Retina (tissue), 1 donor: Measurements from ENCODE around the gene MTREX.
"Not testable (repeated sequence)": the region's sequence is repeated elsewhere in the genome, so short reads cannot be mapped to it uniquely, and the experiment has no call there.

ENCODE experiments used
- DNase-seq: peaks from one replicate; pipeline ENCODE4 v3.0.0-alpha.2; 2016

Gene MTREX

DNA sequence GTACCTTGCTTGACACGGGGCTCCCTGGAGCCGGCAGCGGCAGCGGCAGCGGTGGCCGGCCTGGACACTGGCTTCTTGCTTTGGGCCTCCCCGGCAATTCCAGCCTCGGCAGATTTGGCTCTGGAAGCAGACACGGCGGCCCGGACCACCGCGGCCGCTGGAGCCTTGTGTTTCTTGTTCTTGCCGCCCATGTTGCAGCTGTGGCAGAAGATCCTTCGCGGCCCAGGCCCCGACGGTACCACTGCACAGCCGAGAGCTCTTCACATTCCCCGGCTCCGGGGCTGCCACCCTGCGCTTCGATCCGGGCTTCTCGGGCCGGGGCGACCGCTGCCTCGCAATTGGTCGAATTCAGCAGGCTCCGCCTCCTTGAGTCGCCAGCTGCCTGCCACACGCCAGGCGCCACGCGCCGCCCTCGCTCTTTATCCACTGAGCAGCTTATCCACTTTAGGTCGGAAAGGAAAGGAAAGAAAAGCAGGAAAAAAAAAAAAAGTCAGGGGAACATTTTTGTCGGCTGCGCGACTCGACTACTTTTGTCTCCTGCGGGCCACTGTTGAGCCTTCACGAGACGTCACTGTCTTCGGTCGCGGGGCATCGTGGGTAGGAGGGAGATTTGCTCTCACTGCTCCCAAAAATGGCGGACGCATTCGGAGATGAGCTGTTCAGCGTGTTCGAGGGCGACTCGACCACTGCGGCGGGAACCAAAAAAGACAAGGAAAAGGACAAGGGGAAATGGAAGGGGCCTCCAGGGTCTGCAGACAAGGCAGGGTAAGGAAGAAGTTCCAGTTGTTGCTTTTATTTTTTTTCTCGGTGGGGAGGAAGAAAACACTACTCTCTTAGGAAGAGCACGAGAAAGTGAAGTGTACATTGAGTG lies at the start of gene MTREX, which contains the start of gene DHX29:
Gene MTREX (plus strand): TSS at position 607 of the 871 bp plus-strand sequence. CDS start 25 bp downstream, at position 632.
Gene DHX29 (minus strand): TSS at position 312 of the 871 bp plus-strand sequence. CDS start 121 bp downstream, at position 191.
- peak; percentile 99 for DNase-seq

DNA sequence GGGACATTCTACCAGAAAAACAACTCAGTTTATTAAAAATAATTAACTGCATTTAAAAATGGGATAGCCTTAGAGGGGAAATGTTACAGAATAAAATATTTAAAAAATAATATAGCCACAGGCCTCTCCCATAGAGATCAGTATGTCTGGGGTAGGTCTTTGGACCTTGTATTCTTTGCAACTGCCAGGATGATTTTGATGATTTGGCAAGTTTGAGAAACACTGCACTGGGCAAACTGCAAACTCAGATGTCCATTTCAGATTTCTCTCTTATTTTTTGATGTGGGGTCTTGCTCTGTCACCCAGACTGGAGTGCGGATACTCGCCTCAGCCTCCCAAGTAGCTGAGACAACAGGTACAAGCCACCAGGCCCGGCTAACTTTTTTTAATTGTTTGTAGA lies 49.5 kb upstream of the MTREX start:
- DNase-seq: no peak

DNA sequence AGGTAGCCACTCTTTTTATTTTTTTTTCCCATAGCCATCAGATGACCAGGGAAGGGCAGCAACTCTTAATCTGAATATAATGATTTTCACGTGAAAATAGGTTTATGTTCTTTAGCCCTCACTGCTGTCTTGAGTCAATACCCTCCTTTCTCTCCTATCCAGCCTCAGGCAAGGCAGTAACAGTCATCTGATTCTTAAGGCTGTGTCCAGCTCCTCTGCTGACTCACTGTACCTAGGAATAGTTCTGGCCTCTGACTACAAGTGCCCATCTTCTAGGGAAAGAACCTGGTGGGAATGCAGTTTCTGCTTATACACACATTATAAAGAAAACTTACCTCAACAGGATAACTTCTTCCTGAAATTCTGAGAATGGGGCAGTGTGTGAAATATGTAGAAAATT lies 31.0 kb upstream of the MTREX start:
- no peak for DNase-seq

DNA sequence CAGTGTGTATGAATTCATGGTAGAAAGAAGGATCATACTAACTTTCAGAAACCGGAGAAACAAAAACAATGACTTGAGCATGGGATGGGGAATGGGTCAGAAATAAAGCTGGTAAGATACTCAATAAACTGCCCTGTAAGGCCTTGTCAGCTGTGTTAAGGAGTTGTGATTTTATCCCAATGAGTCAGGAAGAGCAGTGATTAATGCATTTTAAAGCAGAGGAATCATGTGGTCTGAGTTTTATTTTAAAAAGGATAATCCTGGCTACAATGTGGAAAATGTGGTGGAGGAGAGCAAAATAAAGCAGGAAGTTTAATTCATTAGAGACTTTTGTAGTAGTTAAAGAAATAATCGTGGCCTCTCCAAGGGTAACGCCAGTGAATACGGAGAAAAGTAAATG lies 29.0 kb upstream of the MTREX start:
- DNase-seq: no peak

DNA sequence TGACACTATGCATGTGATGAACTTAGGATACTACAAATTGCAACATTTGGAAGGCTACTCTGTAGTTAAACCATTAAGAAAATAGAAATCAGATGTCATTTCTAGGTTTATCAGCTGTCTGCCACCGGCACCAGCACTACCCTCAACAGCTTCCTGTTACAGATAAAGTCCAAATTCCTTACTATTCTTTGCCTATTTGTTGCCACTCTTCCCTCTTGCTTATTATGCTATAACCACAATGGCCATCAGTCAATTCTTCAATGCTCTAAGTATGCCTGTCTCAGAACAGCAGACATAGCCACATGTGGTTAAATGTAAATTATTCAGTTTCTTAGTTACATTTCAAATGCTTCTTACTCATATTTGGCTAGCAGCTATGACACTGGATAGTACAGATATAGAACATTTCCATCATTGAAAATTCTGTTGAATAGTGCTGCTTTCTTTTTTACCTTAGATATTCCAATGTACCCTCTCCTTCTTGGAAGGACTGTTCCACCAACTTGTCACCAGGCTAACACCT lies 21.3 kb upstream of the MTREX start:
- no peak for DNase-seq

DNA sequence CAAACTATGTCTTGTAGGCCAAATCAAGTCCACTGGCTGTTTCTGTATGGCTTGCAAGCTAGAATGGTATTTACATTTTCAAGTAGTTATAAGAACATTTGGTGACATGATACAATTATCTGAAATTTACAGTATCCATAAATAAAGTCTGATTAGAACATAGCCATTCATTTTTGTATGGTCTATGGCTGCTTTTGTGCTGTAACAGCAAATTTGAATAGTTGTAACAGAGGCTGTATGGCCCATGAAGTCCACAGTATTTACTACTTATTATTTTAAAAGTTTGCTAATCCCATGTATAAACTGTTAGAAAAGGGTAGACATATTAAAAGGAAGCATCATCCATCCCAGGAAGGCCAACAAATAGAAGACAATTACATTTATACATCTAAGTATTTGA lies 18.0 kb upstream of the MTREX start:
- no peak for DNase-seq

DNA sequence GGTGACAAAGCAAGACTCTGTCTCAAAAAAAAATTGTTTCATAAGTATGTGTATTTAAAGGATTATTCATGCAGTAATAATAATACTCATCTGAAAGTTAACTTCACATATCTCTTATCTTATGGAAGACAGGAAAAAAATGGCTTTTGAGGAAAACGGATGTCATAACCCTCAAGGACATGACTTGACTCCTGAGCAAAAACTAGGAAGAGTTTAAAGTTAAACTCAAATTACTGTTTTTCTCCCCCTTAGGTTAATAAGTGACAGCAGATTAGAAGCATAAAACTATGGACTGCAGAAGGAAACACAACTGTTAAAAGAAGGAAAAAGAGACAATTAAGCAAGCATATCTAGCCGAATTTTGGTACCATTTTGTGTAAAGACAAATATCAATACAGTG lies 16.8 kb upstream of the MTREX start:
- no peak for DNase-seq

DNA sequence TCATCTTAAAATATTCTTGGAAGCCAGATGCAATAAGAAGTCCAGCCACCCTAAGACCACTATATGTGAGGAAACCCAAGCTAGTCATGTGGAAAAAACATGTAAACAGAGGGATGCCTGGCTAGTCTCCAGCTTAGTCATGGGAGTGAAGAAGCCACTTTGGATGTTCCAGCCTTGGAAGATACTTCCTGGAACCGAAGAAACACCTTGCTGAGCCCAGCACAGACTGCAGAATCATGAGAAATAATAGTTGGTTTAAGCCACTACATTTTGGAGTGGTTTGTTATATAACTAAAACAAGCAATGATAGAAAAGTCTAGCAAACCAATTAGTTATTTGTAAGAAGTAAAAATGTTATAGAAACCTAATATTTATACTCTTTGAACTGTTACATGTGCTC lies 12.9 kb upstream of the MTREX start:
- DNase-seq: no peak

DNA sequence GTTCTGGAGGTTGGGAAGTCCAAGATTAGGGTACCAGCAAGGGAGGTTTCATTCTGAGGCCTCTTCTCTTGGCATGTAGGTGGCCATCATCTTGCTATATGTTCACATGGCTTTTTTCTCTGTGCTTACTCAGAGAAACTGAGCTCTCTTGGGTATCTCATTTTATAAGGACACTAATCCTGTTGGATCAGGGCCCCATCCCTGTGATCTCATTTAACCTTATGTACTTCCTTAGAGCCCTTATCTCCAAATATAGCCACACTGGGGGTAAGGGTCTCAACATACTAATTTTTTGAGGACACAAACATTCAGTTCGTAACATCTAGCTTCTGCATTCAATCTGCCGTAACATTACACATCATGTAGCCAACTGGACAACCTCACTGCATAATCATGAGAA lies 6.9 kb upstream of the MTREX start:
- DNase-seq: no peak

DNA sequence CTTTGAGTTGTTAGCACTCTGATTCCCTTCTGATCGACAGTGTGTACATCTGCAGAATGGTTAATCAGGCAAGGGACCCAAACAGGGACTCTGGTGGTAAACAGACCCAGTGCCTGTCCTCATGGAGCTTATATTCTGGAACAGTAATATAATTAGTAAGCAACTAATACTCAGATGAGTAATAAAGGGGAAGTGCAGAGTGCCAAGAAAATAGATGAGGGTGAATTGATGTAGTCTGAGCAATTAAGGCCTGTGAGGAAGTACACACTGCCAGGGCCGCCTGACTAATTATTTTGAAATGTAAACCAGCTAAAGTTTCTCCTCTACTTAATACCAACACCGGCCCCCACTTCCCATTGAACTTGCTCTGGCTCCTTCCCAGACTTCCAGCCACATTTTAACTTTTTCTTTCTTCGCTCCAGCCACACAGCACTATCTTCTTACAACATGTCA lies 4.5 kb upstream of the MTREX start:
- no peak for DNase-seq

DNA sequence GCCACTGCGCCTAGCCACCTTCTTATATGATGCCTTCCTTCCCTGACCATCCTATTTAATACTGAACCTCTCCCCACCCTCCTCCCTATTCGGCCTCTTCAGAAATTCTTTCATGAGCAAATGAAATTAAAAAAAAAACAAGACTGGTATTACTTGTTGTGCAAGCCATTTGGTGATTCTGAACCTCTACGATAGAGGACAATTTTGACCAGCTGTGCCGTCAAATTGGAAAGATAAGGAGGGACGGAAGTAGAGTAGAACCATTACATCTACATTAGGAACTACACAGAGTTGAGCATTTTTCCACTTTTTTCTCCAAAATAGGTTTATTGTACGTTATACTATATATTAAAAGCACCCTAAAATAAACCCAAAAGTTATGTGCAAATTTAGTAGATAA lies 3.2 kb upstream of the MTREX start:
- no peak for DNase-seq

DNA sequence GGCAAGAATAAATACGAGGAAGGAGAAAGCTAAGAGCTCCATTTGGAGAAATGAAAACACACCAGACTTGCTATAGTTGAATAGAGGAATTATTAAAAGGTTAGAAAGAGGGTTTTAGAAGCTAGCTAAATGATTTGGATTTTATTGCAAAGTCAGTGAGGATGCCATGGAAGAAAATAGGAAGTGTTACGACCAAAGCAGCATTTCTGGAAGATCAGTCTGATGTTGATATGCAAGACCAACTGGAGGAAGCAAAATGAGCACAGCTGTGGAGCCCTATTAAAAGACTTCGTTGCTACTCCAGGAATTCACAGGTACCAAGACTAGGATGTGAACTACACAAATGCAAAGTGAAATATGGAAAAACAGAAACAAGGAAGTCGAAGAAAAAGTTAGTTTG lies 2.4 kb upstream of the MTREX start:
- no peak for DNase-seq

DNA sequence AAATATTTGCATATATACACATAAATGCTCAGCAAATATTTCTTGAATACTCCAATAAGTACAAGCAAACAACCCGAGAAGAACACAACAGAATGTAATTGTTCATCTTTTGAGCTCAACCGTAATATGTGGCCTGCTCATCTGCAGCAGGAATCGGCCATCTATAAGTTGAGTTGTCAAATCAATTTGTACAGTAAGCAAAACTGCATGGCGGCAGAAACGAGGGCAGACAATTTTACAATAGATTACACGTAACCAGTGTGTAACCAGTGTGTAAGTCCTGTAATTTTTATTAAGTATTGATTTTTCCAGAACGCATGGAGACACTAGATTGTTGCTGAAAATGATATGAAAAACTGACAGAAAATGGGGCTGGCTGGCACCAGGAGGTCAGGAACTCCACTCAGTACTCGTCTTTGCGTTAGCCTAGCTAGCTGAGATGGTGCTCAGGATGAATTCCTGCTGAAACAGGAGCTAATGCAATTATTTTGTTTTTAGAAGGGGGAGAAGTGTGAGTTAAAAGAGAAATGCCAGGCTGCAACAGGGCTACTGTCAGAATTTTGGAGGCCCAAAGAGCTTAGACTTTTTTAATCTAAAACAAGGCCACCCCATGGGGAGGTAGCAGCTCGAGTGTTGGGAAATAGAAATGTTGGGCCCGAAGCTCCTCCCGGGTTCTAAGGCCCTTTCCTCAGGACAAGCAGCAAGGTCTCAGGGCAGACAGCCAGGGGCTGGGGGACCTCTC lies 977 bp upstream of the MTREX start:
- no peak for DNase-seq

DNA sequence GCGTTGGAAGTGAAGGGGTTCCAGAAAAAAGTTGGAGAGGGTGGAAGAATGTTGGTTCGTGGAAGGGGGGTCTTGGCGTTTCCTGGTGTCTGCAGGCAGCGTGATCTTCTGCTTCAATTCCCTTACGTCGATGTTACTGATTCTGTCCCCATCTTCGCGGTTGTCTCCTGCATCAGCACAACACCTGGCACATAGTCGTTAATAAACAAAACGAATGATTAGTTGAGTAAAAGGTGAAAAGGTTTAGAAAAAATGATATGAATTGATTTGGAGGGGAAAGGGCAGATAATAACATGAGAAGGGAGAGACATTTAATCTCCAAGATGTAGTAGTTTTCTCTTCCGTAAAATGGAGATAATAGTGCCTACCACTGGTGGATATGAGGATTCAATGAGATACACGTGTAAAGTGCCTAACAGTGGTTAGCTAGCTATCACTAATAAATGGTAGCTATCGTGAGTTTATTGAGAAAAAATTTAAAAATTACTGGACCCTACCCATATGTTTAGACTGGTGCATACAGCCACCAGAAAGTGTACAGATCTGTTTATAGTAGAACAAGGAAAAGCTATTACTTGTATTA lies 556 bp downstream of the MTREX start:
- DNase-seq: no peak

DNA sequence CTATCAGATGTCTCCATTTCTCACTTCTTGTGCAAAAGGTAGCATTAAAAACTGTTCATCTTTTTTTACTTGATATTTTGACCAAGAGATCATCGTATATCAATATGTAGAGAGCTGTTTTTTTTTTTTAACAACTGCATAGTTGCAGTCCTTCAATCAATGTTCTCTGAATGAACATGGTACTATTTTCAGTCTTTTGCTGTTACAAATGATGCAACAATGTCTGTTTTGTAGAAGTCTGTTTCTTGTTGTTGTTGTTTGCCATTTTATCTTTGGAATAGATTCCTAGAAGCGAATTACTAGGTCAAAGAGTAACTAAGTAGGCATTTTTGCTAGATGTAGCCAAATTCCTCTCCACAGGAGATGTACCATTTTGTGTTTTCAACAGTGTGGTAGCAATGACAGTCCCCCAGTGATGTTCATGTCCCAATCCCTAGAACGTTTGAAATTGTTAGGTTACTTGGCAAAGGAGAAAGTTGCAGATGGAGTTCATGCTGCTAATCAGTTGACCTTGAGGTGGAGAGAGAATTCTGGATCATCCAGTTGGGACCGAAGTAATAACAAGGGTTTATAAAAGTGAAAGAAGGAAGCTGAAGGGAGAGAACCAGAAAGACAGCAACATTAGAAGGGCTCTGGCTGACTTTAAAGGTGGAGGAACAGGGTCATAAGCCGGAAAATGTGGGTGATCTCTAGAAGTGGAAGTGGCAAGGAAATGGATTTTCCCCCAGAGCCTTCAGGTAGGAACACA lies 6.3 kb downstream of the MTREX start:
- DNase-seq: no peak

DNA sequence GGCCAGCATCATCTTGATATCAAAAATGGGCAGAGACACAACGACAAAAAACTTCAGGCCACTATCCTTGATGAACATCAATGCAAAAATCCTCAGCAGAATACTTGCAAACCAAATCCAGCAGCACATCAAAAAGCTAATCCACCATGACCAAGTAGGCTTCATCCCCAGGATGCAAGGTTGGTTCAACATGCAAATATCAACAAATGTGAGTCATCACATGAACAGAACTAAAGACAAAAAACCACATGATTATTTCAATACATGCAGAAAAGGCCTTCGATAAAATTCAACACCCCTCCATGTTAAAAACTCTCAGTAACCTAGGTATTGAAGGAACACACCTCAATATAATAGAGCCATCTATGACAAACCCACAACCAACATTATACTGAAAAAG lies 8.5 kb downstream of the MTREX start:
- DNase-seq: no peak

DNA sequence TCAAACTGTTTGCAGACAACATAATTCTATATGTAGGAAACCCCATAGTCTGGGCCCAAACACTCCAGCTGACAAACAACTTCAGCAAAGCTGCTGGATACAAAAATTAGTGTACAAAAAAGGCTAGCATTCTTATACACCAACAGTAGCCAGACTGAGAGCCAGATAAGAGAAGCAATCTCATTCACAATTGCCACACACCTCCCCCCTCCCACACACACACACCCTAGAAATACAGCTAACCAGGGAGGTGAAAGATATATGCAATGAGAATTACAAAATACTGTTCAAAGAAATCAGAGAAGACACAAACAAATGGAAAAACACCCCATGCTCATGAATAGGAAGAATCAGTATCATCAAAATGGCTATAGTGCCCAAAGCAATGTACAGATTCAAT lies 9.0 kb downstream of the MTREX start:
- no peak for DNase-seq

DNA sequence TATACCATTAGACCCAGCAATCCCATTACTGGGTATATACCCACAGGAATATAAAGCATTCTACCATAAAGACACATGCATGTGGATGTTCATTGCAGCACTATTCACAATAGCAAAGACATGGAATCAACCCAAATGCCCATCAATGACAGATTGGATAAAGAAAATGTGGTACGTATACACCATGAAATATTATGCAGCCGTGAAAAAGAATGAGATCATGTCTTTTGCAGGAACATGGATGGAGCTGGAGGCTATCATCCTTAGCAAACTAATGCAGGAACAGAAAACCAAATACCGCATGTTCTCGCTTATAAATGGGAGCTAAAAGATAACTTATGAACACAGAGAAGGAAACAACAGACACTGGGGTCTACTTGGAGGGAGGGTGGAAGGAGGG lies 10.4 kb downstream of the MTREX start:
- not testable (repeated sequence) for DNase-seq

DNA sequence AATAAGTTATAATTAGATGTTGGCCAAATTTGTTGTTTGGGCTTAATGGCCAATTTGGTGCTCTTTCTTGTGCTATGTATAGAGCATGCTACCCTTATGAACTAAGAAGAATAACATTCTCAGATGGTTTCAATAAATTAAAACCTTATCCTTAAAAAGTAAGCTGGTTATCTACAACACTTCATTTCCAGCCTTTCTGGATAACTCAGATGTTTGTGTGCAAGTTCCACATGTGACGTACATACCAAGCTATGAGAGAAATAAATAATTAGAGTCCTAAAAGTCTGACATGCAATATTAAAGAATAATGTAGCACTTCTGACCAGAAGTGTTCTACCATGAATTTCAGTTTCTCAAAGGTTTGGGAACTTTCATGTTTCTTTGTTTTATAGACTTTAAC lies 11.7 kb downstream of the MTREX start:
- no peak for DNase-seq

DNA sequence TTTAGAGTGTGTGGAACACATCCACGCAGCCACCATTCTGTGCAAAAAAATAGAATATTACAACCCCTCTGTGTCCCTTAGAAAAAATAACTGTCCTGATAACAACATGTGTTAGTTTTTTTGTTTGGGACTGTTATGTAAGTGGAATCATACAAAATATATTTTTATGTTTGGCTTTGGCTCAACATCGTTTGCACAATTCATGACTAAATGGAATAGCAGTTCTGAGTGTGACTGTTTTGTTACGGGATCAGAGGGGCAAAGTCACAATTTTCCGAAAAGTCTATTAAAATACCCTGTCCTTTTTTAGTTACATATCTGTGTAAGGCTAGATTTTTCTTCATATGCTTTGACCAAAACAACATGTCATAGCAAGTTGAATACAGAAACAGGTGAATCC lies 12.8 kb downstream of the MTREX start:
- DNase-seq: no peak

DNA sequence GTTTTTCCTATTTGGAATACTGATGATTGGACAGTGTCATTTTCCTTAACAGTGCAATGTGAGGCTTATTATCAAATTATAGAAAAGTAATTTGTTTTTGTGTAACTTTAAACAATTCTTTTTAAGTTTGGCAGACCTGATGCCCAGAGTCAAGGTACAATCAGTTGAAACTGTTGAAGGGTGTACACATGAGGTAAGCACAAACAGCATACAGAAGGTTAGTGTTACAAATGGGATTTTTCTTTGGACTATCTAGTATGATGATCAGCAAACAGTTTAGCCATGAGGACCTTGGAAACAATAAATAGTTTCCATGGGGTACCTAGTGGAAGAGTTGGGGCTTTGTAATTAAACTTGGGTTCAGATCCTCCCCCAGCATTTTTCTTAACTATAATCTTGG lies 16.2 kb downstream of the MTREX start:
- DNase-seq: no peak

DNA sequence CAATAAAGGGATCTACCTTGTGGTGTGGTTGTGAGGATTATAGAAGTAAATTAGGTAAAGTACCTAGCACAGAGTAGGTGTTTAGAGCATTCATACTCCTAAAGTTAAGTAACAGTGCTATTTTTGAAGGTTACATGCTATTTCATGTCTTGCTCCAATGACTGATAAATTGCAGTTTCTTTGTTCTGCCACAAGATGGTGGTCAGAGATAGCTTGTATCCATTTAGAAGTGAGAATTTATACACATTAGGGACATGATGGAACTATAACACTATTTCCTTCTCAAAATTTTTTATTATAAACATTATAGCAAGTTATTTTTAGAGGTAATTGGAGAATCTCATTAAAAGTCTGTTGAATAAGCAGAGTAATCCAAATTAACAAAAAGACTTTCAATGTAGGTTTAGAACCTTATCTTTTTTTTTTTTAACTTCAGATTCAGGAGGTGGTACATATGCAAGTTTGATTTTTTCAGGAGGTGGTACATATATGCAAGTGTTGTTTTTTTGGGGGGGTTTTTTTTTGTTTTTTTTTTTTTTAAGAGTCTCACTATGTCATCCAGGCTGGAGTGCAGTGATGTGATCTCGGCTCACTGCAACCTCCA lies 17.1 kb downstream of the MTREX start:
- no peak for DNase-seq
